Activated T-helper 9 cell treated with anti-CD3 and anti-CD28 coated beads, Interleukin-2, amount 50 U/mL, for 16 hours (primary cell): ENCODE measurements around the gene TSPEAR.
A peak's percentile ranks its signal among the peaks of the same experiment; 100 is the strongest.

Experiments used
- DNase-seq: peaks from one replicate; pipeline ENCODE4 v3.0.0-alpha.2; 2020; ENCODE audit warnings: low read depth

Gene TSPEAR

DNA sequence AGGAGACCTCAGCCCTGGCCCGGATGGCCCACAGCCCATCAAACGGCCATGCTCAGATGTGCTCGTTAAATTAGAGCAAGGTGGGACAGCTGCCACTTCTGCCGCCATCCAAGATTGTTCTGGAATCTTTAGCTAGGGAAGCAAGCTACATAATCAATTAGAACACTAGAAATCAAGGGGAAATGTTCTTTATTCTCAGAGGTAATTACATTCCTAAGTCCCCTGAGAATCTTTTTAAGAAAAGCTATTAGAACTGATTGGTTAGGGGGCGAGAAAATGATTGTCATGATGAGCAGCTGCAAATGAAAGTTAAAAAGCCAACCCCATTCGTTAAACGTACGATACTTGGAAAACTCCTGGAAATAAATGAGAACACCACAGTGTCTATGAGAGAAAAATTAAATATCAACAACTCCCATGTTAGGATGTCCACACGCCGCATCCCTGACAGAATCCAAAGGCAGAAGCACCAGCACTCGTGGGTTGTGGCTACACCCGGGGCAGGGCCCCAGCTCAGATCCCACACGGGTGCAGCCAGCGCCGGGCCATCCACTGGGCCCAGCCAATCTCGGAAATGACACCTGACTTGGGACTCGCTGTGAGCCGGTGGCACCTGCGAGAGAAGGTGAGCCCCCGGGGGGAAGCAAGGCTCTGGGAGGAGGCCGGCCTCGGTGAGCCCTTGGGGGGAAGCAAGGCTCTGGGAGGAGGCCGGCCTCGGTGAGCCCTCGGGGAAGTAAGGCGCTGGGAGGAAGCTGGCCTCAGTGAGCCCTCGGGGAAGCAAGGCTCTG lies 209.0 kb downstream of the TSPEAR start:
- DNase-seq: no peak

GRCh38 chr21:44500111-44500510 lies 211.3 kb downstream of the TSPEAR start:
- no peak for DNase-seq

GRCh38 chr21:44499631-44500030 lies 211.7 kb downstream of the TSPEAR start:
- no peak for DNase-seq

GRCh38 chr21:44499211-44499560 lies 212.2 kb downstream of the TSPEAR start:
- DNase-seq: no peak

GRCh38 chr21:44498280-44499210 lies 212.8 kb downstream of the TSPEAR start:
- DNase-seq: no peak

GRCh38 chr21:44497703-44498126 lies 213.7 kb downstream of the TSPEAR start:
- DNase-seq: no peak

DNA sequence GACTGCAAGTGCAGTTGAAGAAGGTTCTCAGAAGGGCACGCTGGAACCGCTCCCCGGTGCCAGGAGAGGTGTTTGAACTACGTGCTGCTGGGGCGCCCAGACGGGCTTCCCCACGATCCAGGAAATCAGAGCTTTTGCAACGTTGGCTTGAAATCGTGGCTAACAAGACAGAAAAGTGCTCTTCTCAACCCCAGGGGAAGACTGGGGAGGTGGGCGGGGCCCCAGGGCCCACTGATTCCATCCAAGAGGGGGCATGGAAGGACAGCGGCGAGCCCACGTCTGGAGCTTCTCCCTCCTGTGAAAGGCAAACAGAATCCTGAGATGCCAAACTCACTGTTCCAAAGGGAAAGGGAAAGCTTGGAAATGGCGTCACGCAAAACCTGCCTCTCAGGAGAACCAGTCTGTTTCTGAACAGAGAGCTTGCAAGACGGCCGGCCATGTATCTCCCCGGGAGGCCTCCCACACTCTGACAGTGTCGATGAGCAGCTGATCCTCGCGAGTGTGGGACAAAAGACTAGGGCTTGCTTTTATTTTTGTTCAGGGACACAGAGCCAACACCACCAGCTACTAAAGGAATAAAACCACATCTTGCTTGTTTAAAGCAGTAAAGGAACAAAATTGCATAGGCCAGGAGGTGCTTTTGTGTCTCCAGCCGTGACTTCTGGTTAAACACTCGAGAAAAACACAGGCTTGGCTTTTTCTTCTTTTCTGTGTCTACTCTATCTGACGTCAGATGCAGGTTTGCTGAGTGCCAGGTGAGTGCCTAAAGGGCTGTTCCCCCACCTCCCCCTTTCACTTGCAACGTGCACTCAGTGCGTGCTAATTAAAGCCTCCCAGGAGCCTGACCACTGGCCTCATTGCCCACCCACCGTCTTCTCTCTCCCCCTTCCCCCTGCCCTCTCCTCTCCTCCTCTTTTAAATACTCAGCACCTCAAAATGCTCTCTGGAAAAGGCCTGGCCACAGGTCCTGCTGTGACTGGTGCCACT lies 214.5 kb downstream of the TSPEAR start:
- no peak for DNase-seq

DNA sequence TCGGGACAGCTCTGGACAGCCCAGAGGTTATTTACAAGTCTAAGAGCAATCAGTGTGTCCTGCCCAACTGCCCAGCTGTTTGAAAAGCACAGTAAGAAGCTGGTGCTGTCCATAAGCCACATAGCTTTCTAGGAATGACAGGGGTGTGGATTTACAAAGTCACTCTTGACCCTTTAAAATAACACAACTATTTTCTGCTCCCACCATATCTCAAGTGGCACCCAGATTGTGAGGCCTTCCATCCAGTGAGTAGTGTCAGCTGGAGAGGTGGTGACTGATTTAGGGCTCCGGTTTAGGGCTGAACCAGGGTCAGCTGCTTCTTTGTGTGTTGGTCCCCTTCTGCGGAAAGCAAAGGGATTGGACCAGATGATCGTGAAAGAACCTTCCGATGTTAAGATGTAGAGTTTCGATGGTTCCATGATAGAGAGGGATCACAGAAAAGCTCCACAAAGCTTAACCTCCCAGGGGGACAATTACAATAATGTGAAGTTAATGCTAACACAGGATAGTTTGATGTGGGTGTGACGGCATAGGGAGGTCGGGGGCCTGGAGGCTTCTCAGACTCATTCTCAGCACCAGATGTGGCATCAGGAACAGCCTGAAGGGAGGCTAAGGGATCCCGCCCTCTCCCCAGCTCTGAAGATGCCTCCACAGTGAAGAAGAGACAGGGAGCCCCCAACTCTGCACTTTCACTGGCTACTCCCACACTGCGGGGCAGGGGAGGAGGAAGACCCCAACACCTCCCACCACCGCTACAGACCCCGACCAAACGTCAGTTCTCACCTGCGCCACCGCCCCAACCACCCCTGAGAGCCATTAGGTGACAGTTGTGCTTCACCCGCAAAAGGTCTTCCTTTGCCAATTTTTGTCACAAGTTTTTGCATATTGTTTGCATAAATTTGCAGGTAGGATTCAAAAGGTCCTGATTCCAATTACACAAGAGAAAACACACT lies 215.5 kb downstream of the TSPEAR start:
- no peak for DNase-seq

- no peak for DNase-seq
These were observed 216.4 kb downstream of the TSPEAR start for GRCh38 chr21:44494956-44495355.

- no peak for DNase-seq
These were observed 217.0 kb downstream of the TSPEAR start for GRCh38 chr21:44494418-44494817.

DNA sequence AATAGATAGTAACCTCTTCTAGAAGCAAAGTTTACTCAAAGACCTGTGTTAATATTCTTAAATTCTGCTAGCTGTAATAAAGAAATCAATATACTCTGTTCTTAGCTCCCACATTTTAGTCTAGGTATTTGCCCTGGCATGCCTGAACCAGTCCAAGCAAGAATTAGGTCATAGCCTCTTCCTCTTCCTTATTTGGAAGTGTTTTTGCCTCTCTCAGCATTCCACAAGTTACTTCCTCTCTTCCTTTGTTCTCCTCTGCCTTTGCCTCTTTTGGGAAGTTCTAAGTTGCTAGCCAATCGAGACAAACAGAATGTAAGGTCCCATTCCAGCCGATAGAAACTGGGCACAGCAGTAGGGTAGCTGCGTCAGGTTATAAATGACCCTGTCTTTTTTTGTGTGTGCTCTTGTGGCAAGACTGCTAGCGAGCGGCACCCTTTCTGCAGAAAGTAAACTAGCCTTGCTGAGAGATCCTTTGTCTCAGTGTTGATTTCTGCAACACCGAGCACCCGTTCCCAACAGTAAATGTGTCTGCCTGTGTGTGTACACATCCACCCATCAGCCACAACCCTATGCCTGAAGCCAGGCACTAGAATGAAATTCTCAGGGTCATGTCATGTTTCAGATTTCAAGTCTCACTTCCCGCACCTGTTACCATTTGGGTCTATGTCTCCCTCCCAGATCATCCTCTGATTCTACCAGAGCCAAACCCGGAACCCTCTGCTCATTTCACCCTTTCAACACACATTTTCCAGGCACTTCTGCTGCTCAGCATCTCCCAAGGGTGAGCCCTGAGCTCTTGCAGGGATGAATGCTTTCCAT lies 218.6 kb downstream of the TSPEAR start:
- no peak for DNase-seq

- DNase-seq: no peak
These were observed 220.6 kb downstream of the TSPEAR start for GRCh38 chr21:44490816-44491215.

- DNase-seq: no peak
These were observed 221.0 kb downstream of the TSPEAR start for GRCh38 chr21:44490405-44490804.

DNA sequence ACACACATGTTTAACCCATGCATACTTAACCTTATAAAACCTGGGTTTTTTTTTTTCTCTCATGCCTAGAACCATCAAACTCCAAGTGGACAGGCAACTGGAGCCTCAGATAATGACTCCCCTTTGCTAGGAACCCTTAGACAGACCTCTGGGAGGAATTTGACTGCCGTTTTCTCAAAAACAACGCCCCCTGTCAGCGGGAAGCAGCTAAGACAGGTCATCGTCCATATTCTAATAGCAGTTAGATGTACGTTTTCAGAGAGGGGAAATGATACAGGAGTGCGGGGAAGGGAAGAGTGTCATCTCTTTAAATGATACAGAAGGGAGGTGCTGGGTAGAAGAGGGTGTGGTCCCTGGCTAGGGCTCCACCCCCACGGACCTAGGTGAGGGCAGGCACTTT lies 221.4 kb downstream of the TSPEAR start:
- DNase-seq: no peak

DNA sequence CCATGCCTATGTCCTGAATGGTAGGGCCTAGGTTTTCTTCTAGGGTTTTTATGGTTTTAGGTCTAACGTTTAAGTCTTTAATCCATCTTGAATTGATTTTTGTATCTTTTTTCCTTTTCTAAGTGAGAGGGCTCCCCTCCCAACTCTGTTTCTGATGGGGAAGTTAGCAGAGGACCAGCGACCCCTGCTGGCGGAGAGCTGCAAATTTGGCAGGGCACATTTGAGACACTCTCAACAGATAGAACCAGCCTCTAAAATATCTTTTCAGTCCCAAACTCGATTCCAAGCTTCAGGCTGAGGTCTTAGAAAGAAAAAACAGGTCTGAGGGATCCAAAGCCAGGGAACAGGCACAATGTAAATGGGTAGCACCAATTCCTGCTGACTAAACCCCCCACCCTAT lies 223.5 kb downstream of the TSPEAR start:
- peak; percentile 18 for DNase-seq

DNA sequence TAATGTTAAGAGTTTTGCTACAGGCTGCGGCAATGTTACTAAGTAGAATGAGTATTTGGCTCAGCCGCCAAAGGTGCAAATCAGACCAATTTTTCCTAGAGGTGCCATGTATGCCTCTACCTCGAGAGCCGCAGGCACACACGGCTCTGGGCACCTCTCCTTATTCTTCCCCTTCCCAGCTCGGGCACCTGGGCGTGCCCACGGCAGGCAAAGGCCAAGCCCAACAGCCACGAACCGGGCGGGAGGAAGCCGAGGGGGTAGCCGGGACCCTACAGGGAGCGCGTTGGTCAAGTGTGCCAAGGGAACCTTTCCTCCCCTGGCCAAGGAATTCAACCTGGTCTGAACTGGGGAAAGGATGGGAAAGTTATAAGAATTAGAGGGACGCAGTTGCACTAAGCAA lies 225.1 kb downstream of the TSPEAR start:
- no peak for DNase-seq

DNA sequence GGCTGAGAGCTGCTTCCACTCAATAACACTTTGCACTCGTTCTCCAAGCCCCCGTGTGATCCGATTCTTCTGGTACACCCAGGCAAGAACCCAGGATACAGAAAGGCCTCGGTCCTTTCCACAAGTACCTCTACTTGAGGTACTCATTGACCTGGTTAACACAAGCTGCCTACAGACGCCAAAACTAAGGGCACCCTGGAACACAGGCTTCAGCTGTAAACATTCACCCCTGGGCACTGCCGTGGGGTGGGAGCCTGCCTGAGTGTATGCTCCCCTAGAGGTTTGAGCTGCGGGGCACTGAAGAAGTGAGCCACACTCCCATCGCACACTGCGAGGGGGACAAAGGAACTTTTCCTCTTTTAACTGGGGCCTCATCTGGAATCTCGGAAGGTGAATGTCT lies 225.6 kb downstream of the TSPEAR start:
- no peak for DNase-seq

DNA sequence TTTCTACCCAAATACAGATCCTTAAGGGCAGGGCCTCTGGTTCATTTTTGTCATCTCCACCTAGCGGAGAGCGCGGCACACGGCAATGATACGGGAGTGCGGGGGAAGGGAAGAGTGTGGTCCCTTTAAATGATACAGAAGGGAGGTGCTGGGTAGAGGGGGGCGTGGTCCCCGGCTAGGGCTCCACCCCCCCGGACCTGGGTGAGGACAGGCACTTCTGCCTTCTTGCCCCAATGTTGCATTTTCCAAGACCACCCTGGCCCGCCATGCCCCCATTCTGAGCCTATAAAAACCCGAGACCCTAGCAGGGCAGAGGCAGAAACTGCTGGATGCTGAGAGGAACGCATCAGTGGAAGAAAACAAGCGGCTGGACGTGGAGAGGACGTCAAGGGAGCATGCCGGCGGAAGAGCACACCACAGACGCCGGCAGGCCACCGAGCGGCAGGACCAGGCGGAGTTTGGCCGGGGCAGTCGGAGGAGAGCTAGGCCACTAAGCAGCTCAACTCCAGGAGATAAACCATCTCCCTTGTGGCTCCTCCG lies 226.0 kb downstream of the TSPEAR start:
- DNase-seq: peak; percentile 30

- no peak for DNase-seq
These were observed 226.7 kb downstream of the TSPEAR start for GRCh38 chr21:44484498-44485253.
